Head of caudate nucleus (tissue), 42 donors: Measurements from ENCODE around the gene MYO16.
A peak's percentile ranks its signal among the peaks of the same experiment; 100 is the strongest.
"Not testable (repeated sequence)": the region's sequence is repeated elsewhere in the genome, so short reads cannot be mapped to it uniquely, and the experiment has no call there.

Experiments
- DNase-seq, 42 donors: peaks; one replicate each; pipeline versions ENCODE4 v3.0.0 to v3.0.0-alpha.2; 2020 to 2021; ENCODE audit warnings: mixed read lengths in 7 of 42
- intact Hi-C: fragments of 100-400 bp; cut with DNase I; formaldehyde crosslinking; loops from one replicate; pipeline ENCODE4 v1.15.0; 2022

Gene MYO16

DNA sequence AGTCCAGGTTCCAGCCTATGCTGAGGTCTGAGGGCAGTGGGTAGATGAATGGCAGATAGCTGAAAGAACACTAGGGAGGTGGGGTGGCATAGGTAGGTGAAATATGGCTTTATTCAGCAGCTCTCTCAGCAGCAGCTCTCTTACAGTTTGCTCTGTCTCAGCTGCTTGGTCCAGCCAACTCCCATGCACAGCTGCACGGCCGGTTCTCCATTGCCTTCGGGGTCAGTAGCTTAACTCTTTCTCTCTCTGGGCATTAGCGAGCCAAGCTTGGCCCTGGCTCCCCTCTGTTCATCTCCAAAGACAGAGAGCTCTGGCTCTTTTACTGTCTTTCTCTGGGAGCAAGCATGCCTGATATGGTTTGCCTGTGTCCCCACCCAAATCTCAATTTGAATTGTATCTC, 151.9 kb downstream of the MYO16 start:
- DNase-seq, result no peak
- intact Hi-C loops, result no loop called here

DNA sequence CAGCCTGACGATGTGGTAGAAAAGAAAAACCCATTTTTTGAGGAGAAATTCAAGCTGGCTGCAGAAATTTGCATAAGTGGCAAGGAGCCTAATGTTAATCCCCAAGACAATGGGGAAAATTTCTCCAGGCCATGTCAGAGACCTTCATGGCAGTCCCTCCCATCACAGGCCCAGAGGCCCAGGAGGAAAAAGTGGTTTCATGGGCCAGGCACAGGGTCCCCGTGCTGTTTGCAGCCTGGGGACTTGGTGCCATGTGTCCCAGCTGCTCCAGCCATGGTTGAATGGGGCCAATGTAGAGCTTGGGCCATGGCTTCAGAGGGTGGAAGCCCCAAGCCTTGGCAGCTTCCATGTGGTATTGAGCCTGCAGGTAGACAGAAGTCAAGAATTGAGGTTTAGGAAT, 153.1 kb downstream of the MYO16 start:
- intact Hi-C loops, result not testable (repeated sequence)

DNA sequence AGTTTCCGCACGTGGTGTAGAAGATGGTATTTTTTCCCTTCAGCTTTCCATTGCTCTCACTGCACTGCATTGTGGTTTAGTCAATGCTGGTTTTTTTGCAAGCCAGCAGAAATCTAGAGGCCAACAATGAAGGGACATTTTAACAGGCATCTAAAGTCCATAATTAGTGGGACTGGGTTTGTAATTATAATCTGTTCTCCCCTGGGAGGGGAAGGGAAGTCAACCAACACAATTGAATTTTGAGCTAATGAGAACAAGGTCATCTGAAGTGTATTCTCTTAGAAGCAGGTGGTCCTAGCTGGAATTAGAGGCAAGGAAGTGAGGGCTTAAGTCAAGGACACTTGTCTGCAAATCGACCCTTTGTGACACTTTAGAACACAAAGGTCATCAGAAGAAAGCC, 156.4 kb downstream of the MYO16 start:
- DNase-seq, result no peak
- intact Hi-C loops, result no loop called here

More for the DNA sequence above, 153.1 kb downstream of the MYO16 start:
- not testable (repeated sequence) for DNase-seq

DNA sequence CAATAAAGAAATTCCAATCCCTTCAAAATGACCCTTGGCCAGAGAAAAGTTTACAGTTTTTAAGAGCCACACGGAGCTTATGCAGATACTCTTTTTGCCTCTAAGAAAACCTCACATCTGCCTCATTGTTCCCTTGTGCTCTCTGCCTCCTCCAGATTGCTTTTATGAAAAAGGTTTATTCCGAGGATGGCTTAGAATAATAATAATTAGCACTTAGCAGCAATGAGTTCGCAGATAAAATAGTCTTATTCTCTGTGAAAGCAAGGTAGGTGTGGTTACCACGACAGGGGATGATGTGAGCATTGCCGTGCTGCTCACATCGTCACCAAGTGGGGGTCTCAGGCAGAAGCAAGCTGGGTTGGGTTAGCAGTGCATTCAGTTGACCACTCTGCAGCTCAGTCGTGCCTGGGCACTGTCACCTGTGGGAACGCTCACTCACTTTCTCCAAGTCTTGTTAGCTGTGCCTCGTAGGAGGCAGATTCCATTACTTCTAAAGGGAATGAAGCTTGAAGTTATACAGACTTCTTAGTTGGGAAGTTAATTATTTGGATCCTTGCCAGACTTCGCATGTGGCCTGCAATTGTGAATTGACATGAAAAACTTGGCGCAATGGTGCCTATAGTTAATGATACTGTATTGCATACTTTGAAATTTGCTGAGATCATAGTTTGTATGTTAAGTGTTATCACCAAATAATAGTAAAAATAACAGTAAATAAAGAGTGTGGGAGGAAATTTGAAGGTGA, 157.2 kb downstream of the MYO16 start:
- DNase-seq, result no peak
- intact Hi-C loops, result no loop called here

DNA sequence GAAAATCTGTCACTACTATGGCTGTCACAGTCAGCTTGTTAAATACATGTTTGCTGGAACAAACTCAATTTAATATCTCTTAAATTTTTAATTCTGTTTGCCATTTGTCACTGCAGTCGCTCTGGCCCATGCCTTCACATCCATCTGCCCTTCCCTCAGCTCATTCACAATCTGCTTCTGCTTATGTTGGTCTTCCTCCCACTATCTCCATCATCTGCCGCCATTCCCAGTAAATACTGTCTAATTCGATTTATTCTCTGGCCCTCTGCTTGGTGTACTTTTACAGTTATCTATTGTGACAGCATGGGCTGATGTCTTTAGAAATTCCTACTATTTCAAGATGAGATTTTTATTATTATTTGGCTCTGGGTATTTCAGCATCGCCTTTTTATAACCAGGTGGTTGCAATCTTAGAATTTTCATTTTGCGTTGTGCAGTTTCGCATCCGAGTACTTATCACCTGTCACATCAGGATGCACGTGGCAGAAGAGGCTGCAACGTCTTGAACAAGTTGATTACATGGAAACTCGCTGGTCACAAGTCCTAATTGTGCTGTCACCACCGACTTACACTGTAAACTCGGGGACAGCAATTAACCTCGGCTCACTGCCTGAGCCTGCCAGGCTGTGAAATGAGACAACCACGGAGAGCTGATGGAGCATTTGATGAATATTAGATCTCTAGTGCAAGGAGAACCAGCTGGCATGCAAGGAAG, 158.4 kb downstream of the MYO16 start:
- intact Hi-C loops, result no loop called here

DNA sequence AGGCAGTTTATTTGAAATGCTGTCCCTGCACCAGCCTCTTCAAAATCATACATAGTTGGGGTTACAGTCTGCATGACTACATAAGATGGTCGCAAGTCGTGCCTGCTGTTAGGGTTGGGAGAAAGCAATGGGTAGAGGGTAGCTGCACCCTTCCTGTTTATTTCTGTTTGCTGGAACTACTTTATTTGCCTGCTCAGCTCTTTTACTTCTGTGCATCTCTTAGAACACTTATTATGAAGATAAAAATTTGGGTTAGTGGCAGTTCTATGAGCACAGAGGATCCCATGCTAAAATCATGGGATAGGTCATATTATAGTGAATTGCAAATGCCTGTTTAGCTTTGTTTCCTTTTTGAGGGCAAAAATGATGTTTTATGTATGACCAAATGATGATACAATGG, 160.1 kb downstream of the MYO16 start:
- DNase-seq, result no peak
- intact Hi-C loops, result no loop called here

More for the DNA sequence above, 158.4 kb downstream of the MYO16 start:
- DNase-seq, result peak in 1 of 42 donors; percentile 9

DNA sequence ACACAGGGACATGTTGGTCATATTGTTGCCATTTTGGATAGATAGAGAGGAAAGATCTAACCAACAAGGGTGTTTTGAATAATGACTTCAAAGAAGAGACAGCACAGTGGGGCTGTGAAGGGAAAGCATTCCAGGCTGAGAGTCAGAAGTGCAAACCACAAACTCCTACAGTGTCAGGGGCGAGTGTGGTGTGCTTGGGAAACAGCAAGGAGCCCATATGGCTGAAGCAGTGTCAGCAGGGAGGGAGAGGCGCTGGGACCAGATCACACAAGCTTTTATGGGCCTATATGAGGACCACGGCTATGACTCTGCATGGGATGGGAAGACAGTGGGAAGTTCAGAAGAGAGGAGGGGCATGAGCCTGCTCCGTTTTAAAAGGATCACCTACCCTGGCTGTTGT, 166.4 kb downstream of the MYO16 start:
- no peak for DNase-seq
- intact Hi-C loops, result no loop called here

DNA sequence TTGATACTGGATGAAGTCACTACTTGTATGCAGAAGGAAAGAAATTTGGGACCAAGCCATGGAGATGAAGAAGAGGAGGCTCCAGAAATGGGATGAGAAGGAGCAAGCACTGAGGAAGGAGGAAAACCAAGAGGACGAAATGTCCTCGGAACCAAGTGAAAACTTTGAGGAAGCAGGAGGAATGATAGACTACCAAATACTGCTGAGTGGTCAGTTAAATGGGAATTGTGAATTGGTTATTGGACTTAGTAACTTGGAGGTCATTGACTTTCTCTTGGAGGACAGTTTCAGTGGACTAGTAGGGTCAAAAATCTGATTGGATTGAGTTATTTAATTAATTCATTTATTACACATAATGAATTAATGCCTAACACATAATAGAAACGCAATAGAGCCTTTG, 167.9 kb downstream of the MYO16 start:
- intact Hi-C loops, result no loop called here
- no peak for DNase-seq

DNA sequence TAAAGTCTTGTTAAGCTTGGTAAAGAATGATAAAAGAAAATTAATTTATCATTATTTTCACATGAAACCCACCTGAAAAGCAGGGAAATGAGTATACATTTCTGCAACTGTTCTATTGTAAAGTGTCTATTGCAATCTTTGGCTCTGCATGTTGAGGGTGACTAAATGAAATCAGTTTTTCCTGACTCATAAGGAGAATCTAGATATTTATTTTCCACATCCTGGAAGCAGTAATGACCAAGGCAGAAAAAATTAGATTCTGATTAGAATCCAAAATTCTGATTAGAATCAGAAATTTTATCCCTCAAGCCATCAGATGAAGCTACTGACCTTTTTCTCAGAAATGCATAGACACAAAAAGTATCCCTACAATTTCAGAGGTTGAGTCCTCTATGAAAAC, 178.4 kb downstream of the MYO16 start:
- no peak for DNase-seq
- intact Hi-C loops, result no loop called here

DNA sequence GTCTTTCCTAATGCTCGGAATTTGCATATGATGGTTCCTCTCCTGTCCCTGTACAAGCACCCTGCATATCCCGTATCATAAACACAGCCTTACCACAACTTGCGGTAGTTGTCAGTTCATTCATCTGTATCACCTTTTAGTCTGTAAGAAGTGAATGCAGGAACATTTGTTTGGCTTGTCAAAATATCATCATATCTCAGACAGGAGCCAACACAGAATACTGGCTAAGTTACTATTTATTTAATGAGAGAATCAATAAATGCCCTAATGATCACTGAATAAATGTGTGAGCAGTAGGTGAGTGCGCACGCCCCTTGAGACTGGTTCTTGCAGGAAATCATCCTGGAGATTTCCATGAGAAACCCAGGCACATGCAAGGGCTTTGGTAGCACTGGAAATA, 182.8 kb downstream of the MYO16 start:
- intact Hi-C loops, result no loop called here
- DNase-seq, result no peak

DNA sequence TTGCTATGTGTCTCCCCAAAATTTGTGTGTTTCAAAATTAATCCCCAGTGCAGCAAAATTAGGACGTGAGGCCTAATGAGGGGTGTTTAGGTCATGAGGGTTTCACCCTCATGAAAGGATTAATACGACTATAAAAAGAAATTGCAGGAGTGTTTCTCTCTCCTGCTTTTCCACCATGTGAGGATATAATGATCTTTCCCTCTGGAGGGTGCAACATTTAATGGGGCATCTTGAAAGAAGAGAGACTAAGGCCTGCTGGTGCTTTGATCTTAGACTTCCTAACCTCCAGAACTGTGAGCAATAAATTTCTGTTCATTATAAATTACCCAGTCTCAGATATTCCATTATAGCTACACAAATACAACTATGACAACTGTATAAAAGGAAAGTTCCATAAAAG, 183.2 kb downstream of the MYO16 start:
- no peak for DNase-seq
- intact Hi-C loops, result no loop called here

DNA sequence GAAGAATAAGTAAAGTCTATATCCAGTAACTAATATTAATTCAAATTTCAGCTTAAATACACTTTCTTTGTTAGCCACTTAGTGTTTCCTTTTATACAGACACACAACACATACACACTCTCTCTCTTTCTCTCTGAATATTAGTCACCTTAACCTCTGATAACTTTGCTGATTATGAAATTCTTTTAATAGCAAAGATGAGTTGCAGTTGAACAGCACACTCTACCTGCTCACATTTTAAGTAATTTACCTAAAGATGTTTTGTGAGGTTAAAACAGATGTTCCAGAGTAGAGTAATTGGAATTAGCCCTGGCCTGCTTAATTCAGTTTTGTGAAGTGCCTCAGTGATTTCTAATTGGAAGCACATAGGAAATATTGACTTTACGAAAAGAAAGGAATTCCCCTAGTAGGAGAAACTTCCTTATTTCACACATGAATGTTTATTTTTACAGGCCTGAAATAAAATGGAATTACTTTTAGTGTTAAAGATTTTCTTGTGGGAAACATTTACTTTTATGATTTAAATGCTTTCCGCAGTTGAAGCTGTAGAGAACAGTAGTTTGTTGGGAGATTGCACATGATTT, 184.3 kb downstream of the MYO16 start:
- intact Hi-C loops, result no loop called here
- no peak for DNase-seq

DNA sequence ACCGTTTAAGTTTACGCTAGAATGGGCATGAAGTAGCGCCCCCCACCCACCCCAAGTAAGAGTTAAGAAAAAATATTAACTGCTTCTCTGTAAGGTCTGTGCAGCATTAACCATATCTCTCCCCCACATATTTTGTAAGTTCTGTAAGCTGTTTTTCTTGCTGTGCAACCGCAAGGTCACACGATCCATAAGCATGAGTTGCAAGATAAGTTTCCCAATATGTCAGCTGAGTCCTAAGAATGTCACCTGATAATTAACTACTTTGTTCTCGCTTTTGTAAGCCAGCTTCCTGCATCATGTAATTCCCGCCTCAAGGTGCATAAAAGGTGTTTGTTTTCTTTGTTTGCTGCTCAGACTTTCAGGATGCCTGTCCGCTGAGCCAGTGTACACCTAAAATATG, 187.0 kb downstream of the MYO16 start:
- intact Hi-C loops, result no loop called here
- no peak for DNase-seq

DNA sequence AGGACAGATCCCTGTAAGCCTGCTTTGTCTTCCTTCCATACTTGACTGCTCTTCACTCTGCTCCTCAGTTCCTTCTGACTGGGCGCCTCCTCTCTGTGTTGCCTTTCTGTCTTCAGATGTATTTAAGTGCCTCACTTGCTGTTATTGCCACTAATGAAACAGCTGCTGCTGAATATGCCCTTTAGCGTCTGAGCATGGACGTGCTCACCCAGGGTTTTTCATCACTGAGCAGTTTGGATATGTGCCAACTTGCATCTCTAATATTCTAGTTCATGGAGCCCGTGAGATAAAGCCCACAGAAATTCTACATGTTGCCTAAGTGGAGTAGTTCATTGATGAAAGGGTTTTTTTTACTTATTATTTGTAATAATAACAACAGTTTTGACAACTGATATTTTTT, 198.2 kb downstream of the MYO16 start:
- intact Hi-C loops, result no loop called here

DNA sequence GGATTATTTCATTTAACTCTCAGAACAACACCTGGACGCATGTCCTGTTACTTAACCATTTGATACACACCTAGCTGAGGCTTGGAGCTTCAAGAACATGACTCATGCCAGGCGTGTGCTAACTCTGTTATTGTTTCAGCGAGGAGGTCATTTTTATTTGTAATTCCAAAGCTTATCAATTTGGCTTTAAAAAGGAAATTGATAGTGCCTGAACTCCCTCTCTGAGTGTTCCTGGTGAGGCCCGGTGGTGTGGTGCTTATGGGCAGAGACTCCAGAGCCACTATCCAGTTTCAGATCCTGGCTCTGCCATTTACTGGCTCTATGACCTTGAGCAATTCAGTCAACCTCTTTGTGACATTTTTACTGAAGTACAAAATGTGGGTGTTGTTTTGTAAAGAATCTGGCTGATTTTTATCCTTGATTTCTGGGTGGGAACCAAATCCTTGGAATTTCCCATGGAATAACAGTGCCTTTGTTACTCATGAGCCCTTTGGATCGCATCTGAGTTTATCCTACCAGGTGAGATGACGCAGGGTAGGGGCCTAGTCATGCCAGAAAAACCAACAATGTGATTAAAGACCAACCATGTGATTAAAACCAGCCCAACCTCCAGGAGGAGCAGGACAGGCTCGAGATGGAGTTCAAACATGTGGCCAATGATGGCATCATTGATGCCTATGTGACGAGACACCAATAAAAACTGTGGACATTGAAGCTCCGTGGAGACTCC, 198.8 kb downstream of the MYO16 start:
- intact Hi-C loops, result no loop called here
- no peak for DNase-seq

More for the DNA sequence above, 198.2 kb downstream of the MYO16 start:
- DNase-seq, result no peak

DNA sequence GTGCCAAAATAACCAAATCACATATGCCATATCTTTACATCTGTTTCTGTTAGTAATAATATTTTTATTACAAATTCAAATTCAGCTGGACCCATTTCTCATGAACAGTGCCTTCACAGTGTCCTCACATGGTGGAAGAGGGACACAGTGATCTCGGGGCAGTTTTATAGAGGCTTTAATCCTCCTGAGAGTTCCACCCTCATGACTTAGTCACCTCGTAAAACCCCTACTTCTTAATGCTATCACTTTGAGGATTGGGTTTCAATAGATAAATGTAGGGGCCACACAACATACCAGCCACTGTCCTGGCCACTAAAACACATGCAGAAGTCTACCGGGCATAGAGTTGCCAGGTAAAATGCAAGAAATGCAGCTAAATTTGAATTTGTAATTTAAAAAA, 201.5 kb downstream of the MYO16 start:
- intact Hi-C loops, result no loop called here

DNA sequence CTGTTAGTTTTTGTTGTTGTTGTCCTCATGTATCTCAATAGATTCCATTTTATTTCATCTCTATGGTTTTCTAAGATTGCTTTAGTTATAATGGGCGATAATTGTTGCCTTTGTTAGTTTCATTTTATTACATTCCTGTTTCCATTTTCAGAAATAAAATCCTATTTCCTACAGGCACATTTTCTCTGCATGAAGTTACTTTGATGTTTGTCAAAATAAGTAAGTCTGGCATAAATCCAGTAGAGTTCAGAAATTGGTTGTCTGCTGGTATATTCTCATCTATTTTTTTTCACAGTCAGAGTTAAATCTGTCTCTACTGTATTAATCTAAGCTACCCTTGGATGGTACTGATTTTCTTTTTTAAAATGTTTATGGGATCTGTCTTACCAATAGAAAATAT, 204.1 kb downstream of the MYO16 start:
- intact Hi-C loops, result no loop called here
- no peak for DNase-seq

More for the DNA sequence above, 201.5 kb downstream of the MYO16 start:
- DNase-seq, result no peak

DNA sequence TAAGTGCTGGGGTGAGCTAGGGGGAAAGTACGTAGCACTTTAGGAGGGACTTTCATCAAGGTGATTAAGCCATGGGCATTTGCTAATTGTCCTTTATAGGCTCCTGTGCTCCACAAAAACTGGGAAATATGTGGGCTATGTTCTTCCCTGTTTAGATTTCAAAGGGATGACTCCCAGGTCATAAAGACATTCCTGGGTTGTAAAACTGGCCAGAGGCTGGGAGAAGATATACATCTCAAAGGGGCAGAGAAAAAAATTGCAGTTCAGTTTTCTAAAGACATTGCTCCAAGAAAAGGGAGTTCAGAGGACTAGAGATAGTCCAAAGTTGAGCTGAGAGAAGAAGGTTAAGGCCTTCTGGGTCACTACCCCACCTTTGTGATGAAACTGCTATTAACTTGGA, 204.8 kb downstream of the MYO16 start:
- DNase-seq, result no peak
- intact Hi-C loops, result no loop called here

DNA sequence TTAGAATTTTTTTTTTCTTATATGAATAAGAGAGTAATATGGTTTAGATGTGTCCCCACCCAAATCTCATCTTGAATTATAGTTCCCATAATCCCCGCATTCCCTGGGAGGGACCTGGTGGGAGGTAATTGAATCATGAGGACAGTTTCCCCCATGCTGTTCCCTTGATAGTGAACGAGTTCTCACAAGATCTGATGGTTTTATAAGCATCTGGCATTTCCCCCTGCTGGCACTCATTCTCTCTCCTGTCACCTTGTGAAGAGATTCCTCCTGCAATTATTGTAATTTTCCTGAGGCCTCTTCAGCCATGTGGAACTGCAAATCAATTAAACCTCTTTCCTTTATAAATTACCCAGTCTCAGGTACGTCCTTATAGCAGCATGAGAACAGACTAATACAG, 205.7 kb downstream of the MYO16 start:
- no peak for DNase-seq
- intact Hi-C loops, result no loop called here

DNA sequence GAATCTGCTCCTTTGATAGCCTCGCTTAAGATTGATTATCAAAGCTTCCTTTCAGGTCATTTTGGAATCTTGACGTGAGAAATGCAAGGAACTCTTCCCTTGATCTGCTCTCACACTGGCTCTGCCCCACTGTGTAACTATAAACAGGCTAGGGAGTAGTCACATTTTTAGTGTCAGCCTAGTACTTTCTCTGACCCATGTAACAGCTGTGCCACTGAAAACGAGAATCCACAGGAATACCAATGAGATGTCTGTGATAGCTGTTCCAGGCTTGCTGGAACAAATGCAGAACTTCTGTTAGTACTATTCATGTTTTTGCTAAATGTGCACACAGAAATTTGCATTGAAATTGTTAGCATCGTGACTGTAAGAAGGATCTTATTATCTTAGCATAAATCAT, 221.3 kb downstream of the MYO16 start:
- intact Hi-C loops, result no loop called here
- DNase-seq, result no peak
